SIG-M5 treated with dmso at 0.1 percent for 504 hours (cell line): ENCODE measurements around the gene KIF18A.

Experiments used
- DNase-seq: peaks from one replicate; lab custom pipeline; 2025; ENCODE audit not compliant: unreplicated experiment; lab: John Stamatoyannopoulos, UW

Gene KIF18A

DNA sequence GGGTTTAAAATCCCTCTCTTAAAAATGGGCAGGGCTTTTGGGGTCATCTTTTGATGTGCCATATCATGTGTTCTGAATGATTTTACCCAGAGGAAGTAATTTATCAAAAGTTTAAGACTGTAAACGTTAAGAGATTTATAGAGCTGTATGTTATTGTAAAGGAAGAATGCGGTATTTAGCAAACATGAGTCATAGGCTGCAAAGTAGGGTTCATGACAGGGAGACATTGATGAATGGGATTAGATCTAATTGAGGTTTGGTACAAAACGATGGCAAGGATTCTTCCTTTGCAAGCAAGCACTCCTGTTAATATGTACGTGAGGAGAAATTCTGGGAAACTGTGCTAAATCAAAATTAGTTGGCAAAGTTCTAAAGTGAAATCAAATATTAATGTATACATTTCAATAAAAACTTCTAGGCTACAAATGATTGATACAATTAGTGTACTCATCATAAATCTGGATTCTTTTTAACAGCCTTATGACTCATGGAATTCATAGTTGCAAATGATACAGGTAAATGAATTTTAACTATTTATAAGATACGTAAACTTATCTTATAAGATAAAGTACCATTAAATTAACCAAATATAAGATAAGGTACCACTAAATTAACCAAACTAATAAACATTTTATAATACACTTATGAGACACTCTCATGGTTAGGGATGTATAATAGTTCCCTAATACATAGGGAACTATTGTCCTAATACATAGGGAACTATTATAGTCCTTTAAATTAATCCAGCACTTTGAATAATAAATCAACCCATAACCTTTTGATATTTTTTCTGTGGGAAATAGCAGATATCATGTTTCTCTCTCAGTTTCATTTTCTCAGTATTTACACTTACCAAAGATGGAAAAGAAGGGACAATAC is 58.4 kb downstream of the KIF18A start:
- DNase-seq, result no peak

DNA sequence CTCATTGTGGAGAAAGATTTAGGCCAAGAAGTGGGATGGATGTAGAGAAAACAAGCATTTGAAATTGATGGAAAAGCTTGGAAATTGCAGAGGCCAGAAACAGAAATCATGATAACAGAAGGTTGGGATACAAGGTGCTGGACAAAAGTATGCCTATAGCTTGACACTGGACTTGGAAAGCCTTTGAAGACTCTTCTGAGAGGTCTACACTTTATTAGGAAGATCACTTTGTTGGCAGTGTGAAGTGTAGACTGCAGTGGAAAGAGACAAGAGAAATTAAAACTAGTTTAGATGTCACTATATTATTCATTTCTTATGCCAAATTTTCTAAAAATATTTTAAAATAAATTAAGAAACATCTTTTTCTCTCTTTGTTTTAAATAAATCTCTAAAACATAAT is 59.1 kb downstream of the KIF18A start:
- DNase-seq, result no peak

DNA sequence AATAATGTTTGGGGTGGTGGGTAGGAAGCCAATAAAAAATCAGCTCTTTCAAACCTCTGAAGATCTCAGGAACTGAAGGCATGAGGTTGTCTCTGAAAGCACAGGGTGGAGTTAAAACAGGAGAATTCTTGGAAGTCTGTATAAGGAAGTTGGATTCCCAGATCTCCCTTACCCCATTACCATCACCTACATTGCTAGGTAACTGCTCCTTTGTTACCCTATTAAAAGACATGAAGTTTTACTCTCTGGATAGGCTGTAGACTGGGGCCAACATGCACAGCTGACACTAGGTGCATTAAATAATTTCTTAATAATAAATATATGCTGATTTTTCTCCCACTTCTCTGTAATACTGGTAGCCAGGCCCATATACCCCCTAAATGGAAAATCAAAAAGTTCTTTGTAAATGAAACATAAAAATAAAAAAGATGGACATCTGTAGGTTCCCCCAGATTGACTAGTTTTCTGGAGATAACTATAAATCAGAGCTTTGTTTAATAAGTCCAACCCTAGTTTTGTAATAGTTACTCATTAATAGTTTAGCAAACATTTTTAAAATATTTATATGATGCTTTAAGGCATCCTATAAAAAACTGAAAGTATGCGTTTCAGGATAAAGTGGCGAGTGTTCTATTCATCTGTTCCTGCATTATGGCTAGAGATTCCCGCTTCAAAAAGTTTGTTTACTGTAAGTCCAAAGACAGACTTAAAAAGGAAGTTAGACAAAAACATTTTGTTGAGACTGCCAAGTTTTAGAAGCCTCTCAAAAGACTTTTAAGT is 63.8 kb downstream of the KIF18A start:
- DNase-seq, result no peak

DNA sequence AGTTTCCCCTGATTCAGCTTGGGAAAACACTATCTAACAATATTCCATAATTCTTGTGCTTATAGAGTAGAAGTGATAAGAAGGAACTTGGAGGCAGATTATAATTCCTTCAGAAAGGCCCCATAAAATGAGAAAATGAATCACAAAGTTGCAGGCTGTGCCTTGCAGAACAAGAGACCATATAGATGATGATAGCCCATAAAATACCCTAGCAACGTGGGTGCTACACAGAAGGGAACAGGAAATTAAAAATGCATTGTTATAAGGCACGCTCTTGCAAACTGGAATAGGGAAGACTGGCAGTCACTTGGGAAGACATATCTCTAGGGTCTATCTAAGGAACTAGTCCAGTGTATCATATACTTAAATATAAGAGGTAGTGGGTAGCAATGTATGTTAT is 67.6 kb downstream of the KIF18A start:
- no peak for DNase-seq

DNA sequence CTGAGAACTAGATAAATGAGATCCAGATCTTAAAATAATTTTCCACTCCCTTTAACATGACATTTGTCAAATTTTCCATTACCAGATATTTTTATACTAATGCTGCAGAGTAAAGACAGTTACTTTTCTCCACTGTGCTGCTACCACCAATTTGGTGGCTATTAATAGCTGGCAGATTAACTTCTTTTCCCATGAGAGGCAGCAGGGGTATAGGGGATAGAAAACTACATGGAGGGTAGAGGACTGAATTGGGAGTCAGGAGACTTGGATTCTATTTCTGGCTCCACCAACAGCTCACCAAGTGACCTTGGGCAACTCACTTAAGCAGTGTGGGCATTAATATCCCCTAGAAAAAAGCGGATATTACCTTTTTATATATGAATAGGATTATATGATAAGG is 69.2 kb downstream of the KIF18A start:
- no peak for DNase-seq

DNA sequence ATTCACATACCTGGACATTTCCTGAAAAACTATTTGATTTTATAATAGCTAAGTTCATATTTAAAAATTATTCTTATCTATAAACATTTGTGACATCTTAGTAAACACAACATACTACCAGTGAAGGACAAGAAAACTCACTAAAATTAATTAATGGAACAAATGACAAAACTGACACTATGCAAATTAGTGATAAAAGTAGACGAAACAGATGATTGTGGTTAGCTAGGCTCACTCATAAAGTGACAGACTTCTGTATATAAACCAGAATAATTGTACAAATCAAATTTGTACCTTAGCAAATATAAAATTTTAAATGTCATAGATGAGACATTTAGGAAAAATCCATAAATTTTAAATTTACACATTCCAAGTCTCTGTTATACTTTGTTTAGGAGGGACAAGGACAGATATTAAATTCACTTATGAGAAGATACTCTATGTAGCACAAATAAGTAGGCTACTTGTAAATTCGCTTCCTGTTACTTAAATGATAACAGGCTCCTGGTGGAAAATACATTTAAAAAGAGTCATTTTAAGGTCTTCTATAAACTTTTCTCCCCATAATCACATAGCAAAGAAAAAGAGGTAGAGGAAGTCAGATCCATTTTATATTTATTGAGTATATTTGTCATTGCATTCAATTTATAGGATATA is 81.2 kb downstream of the KIF18A start:
- DNase-seq, result no peak

DNA sequence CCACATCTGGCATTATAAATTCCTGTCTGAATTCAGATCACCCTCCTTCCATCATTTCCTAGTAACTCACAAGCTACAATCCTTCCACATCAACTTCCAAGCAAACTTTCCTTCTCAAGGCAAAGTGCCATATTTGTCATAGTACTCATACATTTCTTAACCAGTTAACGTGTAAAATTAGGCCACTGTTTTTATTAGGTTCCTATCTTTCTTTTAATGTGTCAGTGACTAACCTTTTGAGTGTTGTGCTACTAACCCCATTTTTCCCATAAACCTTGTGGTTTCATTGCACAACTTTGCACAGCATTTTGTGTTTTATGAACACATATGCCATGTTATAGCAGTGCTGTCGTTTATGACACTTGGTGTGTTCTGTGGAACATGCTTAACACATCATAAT is 90.1 kb downstream of the KIF18A start:
- DNase-seq, result peak; percentile 4

DNA sequence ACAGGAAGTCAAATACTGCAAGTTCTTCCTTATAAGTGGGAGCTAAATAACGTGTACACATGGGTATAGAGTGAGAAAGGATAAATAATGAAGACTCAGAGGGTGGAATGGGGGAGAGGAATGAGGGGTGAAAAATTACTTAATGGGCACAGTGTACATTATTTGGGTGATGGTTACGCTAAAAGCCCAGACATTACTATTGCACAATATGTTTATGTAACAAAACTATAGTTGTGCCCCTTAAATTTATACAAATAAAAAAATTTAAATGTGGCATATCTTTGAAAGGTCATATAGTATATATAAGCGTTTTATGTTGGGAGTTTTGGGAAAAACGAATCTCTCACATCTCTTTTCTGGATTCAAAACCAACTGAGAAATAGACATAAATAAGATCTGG is 96.1 kb downstream of the KIF18A start:
- DNase-seq, result no peak

DNA sequence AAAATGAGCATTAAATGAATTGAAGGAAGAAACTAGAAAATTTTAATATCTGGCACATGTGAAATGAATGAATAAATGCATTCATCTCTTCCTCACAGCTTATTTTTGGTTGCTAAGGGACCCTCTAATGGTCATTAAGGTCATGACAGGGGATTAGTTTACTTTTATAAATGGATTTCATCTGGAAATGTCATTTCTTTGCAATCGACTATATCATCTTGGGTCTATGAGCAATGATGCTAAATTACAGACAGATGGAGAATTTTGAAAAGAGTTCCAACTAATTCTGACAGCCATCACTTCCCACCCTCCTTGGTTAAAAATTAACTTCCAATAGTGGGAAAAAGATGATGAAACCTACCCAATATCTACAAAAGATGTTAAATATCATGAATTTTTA is 98.0 kb downstream of the KIF18A start:
- no peak for DNase-seq

DNA sequence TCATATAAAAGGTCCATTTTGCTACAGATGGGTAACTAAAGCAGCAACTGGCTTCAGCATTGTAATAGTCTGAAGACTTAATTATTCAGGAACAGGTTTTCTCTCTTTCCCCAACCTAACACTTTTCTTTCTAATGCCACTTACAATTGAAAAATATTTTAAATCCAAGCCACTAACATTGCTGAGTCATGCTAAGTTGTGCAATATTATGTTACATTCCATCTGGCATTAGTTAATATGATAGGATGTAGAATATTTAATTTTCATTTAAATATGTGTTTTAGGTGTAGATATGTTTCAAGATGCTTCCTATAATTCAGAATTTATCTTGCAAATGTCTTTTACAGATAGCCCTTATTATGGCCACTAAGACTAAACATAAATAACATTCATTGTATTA is 98.6 kb downstream of the KIF18A start:
- DNase-seq, result no peak

DNA sequence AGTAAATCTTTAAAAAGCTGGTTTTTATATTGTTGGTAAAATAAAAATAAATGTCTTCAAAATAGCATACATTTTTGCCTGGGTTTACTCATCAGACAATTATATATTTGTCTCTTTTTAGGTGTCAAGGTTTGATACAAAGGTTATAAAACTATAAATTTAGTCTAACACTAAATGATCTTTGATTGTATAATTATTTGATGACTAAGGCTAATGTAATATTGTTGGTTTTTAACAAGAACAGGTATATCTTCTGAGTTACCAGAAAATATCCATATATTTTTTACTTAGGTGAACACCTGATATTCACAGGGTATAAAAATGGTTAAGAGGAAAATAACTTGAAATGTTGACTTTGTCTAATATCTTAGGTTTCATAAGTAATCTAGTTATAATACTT is 104.3 kb downstream of the KIF18A start:
- DNase-seq, result no peak

DNA sequence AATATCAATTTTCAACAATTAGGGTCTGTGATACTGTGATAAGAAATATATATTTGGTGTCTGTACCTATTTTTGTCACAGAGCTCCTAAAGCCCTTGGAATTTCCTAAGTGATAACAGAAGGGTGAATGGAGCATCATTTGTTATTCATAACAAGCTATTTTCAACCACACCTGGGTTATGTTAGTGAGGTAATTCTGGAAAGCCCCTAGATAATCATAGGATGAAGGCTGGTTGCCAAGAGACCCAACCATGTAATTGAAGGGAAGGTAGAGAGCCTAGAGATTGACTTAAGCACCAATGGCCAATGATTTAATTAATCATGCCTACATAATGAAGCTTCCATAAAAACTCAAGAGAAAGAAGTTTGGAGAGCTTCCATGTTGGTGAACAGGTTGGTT is 109.4 kb downstream of the KIF18A start:
- DNase-seq, result no peak

DNA sequence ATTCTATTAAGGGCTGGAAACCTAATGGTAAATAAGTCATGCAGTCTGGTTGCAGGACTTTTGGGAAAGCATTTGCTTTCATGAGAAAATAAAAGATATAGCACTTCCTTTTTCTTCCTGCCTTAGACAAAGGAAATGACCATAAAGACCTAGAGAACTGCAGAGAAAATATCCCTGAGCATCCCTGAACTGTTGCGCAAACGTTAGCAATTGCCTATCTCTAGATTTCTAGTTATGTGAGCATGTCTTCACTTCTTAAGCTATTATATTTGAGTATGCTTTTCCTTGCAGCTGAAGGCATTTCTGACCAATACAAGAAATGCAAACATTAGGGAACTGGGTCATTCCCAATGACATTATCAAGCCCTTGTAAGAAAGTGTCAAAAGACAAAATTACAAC is 110.6 kb downstream of the KIF18A start:
- DNase-seq, result no peak

DNA sequence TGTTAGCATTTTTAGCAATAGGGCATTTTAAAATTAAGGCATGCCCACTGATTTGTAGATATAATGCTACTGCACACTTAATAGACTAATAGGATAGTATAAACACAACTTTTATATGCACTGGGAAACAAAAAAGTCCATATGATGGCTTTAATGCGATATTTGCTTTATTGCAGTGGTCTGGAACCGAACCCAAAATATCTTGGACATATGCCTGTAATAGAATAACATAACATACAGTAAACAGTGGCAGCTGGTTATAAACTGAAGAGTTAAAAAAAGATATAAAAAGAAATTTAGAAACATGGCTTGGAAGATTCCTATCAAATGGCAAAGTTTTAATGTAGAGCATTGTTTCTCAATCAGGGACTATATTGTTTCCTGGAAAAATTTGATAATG is 111.9 kb downstream of the KIF18A start:
- no peak for DNase-seq

DNA sequence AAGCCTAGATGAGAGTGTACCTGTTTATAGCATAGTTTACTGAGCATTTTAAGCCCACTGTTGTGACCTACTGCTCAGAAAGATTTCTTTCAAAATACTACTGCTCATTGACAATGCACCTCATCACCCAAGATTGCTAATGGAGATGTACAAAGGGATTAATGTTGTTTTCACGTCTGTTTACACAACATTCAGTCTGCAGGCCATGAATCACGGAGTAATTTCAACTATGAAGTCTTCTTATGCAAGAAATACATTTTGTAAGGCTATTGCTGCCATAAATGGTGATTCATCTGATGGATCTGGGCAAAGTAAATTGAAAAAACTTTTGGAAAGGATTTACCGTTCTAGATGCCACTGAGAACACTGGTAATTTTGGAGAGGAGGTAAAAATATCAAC is 112.9 kb downstream of the KIF18A start:
- DNase-seq, result no peak

DNA sequence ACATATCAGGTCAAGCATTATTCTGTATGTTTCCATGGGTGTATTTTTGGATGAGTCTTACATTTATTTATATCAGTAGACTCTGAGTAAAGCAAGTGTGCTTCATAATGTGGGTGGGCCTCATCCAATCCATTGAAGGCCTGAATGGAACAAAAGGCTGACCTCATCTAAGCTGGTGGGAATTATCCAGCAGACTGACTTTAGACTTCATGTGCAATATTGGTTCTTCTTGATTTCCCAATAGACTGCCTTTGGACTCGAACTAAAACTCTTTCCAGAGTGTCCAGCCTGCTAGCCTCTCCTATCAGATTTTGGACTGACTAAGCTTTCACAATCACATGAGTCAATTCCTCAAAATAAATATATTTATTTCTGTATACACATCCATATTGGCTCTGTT is 116.2 kb downstream of the KIF18A start:
- DNase-seq, result no peak

DNA sequence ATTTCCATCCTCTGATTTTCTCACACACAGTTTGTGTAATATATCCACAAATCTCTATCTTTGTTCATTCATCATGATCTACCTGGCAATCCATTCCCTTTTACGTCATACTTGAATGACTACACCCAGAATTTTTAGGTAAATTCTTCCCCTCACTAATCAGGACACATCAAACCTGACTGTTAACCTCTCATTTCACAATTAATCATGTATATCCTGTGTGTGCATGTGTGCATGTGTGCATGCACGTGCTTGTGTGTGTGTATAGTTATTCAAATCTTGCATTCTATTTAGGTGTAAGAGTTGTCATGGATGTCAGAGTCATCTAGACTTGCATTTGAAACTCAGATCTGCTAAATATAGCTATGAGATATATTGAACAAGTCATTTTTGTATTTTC is 130.4 kb downstream of the KIF18A start:
- no peak for DNase-seq

DNA sequence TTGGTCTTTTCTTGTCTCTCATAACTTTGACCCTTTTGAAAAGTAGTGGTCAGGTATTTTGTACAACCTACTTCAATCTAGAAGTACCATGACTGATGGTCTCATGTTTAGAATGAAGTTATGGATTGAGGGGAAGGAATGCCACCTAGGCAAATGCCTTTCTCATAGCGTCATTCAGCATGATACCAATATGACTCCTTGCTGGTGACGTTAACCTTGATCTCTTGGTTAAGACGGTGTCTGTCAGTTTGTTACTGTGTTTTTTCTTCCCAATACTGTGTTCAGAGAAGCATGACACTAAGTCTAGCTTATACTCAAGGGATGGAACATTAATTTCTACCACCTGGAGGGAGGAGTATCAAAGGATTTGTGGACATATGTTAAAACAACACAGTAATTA is 130.9 kb downstream of the KIF18A start:
- no peak for DNase-seq

DNA sequence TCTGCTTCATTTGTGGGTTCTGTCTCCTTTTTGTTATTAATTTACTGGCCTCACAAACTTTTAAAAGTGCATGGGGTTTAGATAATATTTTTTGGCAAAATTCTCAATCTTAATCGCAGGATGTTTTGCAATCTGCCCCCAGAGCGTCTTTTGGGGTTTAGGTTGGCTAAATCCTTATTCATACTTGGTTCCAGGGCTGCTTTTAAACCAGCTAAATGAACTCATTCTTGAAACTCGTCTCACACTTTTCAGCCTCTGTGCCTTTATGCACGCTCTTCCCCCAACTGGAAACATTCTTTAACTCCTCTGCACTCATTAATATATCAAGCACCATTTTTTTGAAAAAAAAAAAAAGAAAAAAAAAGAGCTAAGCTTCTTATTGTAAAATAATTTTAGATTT is 131.7 kb downstream of the KIF18A start:
- DNase-seq, result no peak

DNA sequence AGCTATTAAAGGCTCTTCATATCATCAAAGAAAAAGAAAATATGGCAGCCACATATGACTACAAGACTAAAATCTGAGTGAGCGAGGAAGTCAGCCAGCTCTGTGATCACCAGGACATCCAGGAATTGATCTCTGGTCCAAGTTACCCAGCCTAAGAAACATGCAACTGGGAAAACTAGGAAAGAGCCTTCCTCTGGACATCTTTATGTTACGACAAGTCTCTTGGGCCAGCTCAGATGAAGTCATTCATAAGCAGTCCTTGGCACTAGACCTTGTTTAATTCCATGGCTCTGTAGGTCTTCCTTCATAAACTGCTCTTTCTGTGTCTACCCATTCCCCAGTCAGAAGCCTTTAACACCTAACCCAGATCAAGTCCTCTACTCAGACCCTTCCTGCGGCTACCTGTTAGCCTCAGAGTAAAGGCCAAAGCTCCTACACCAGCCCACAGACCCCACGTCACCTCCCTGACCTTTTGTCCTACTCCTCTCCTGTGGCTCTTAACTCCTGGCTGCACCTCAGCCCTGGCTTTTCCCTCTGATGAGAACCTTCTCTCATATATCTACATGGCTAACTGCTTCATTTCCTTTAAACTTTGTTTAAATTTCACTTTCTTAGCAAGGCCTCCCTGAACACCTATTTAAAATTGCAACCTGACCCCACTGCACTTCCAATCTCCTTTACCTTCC is 134.0 kb downstream of the KIF18A start:
- no peak for DNase-seq

DNA sequence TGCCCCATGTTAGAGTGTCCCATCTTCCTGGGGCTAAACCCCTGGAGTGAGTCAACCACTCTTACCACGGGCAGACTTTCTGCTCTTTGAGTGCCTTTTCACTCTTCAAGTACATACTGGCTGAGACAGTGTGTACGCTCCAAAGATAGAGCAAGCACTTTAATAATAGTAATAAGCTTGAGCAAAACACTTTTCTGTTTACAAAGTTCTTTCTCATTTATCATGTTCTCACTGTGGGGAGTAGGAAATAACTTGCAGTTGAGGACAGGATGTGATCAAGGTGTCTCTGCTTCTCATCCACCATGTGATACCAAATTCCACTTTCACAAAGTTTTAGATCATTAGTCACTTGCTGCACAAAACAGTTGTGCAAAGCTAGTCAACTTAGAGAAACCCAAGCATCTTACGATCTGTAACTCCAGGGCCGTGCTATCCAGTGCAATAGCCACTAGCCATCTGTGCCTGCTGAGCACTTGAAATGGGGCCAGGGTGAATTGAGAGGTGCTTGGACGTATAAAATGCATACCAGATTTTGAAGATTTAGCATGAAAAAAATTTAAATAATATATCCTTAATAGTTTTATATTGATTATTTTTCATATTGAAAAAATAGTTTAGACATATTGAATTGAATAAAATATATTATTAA is 135.3 kb downstream of the KIF18A start:
- DNase-seq, result no peak
